GM21390 (cell line): ENCODE measurements around the gene ANKRD60.
A peak's percentile ranks its signal among the peaks of the same experiment; 100 is the strongest.

ENCODE experiments used
- ATAC-seq: cut with Tn5 transposase; IDR thresholded peaks from one replicate; pipeline ENCODE4 v1.9.1; 2021; ENCODE audit not compliant: unreplicated experiment

ANKRD60 gene

DNA sequence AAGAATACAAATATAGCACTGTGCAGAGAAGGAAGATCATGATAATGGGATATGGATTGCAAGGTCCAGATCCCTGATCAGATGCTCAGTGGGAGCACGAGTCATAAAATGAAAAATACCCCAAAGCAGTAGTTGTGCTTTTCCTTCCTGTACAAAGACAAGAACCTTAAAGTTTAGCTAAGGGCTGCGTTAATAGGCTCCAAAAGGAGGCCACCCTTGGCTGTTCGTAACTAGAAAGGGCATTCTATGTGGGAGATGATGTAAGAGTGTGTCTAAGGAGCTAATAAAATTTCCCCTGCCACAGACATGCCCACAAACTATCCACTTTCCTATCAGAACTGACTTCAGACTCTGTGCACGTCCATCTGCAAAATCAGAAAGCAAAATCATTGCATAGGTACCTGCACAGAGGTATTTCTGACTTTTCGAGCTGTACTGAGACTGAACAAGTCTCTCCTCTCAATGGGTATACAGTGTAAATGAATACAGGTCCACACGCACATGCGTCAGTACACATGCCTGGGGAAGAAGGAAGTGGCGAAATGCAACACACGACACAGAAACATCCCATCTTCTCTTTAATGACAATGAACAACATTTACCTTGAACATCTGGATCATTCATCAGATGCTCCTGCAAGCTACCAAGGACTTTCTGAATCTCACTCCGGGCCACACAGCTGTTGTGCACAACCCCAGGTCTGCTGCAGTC, 16.9 kb upstream of the ANKRD60 start:
- ATAC-seq: no peak

DNA sequence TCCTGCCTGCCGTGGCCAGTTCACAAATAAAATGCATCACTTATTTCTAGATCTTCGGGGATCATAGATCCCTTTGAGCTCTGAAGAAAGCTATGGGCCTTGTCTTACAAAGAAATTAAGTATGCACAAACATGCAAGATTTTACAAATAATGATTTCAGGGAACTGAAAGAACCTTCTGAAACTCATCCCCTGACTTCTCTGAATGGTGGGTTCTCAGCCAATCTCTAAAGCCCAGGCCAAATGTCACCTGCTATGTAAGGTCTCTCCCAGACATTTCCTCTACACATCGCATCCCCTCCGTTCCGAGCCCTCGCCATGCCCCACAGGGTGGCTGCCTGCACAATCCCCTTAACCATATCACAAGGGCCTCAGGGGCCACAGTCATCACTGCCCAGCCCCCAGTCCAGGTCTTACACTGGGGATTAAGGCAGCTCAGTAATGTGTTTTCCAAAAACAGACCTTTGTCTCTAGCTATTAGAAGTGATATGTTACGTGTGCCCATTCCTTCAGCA, 16.1 kb upstream of the ANKRD60 start:
- ATAC-seq: no peak

DNA sequence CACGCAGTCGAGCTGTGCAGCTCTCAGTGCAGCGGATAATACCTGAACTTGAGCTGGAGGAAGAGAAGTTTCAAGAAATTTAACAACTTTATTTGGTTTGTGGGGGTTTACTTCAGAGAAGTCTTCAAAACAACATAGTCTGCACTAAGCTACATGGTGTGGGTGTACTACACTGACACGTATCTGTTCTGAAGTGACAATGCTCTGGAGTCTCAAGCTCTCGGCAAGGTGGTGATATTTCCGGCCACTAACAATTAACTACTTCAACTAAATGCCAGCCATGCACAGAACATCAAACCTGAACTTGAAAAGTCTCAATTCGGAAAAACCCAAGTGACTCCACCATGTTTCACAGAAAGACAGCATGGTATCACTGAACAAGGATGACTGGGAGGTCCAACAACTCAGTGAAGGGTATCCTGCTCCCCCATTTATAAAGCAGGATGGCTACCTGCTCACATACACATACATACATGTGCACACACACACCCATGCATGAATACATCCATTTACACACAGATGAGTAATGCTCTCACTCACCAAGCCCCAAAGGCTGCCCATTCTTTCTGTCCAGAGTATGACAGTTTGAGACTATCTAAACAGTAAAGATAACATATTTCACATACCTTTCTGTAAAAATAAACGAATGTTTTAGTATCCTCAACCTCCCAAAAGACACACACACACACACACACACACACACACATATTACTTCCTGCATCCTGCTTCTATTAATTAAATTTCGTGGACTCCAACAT, 15.4 kb upstream of the ANKRD60 start:
- ATAC-seq: no peak

DNA sequence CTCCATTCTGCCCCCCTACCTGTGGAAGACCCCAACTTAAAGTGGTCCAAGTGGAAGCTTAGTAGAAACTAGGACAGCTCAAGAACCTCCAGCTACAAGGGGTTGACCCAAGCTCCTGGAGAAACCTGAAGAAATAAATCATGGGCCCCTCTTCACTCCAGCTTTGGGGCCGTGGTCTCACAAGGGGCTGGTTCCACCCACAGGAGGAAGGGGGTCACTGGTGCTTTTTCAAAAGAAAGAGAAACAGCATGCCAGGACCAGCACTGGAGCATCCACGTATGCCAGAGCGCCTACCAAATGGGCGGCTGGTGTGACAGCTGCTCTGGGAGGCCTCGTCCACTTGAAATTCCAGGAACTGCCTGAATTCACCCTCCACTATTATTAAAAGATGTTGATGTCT, 14.4 kb upstream of the ANKRD60 start:
- no peak for ATAC-seq

DNA sequence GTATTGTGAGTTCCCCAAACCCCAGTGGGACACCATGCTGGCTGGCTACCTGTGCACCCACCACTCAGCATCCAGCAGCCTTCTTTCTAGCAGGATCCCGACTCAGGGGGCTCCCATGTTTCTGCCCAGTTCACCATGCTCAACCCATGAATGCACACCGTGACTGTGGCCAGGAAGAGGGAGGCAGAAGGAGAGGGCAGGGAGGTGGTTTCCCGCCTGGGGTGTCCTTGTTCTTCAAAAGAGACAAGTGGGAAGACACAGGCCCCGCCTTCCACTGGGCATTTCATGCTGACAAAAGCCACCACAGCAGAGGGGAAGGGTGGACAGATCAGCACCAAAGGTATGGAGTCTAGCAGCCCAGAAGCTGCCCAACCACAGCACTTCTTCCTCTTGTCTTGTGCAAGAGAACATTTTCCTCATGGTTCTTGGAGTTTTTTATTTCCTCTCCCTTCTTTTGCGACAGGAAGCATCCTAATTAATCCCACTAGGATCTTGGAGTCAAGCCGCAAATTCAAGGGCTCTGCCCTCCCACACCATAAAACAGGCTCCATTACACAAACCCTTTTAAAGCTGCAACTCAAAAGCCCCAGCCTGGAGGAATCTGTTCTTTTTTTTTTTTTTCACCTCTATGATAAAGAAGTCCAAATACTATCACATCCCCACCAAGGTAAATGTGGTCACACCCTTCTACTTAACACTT, 13.5 kb upstream of the ANKRD60 start:
- ATAC-seq: no peak

DNA sequence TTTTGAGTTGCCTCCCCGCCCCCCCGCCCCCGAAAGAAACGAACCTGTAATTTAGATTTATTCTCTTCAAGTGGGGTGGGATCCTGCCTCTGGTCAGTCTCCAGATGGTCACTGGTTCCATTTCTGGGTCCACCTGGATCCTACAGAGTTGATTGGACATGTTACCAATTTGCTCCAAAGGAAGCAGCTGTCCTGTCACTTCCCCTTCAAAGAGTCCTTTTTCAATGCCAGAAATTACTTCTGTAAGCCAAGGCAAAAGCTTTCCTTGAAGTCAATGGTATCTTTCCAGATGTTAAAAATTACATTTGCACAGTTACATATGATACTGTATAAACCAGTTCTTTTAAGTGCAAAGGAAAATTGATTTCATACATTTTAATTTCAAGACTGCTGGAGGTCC, 12.0 kb upstream of the ANKRD60 start:
- ATAC-seq: no peak

DNA sequence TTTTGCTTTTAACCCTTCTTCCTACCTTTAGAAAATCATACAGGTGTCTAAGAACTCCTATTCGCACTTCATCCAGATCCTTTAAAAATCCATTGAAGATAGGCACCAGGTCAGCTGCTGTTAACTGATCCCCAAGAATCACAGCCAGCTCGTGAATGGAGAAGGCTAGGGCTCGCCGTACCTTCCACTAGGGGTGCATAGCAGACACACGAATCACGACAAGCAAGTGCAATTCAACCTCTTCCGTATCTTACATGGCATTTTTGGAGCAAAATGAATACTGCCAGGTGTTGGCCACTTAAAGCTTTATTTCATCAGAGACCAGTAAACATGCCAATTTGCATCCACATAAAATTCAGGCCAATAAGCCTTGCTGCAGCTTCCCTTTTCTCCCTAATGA, 10.8 kb upstream of the ANKRD60 start:
- no peak for ATAC-seq

DNA sequence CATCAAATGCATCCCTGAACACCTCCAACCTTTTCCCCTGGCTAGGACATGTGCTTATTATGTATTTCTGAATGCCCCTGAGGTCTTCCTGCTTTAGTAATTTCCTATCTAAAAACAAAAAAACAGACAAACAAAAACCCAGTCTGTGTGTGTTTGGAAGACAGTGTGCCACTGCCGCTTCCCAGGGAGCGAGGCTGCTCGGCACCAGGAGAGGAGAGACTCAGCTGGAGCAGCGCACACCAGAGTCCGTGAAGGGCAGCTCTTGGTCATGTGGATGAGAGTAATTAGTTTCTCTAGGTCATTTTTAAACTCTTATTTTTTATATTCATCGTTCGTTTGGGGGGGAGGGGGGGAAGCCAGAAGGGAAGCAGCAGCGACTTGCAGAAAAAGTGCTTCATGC, 10.0 kb upstream of the ANKRD60 start:
- ATAC-seq: no peak

DNA sequence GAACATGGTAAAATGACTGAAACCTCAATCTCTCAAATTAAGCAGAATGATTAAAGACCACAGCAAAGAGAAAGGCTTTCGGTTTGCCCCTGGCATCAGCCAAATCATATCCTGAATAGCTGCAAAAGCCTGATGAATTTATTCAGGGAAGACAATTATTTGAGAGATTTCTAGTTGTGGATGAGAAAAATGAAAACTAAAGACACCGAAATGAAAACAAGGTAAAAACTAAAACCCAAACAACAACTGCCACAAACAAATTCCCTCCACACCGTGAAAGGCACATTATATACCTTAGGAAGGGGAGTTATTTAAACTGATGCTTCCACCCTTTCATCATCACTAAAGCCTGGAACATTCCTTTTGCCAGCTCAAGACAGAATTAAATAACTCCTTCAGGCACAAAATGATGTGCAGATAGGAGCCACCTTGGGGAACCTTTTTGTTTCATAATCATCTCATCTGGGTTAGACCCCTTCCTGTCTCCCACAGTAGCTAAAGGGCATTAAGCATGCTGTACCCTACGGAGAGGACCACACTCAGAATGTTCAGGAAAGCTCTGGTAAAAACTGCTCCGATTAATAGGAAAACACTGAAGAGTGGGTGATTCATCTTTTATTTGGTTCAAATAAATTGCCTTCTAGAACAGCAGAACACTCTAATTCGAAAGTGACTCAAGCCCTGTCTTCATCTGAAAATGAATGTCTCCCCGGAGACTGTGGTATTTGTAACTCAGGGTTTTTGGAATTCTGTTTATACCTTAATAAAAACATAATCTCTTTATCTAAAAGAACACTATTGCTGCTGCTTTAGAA, 9.1 kb upstream of the ANKRD60 start:
- no peak for ATAC-seq

DNA sequence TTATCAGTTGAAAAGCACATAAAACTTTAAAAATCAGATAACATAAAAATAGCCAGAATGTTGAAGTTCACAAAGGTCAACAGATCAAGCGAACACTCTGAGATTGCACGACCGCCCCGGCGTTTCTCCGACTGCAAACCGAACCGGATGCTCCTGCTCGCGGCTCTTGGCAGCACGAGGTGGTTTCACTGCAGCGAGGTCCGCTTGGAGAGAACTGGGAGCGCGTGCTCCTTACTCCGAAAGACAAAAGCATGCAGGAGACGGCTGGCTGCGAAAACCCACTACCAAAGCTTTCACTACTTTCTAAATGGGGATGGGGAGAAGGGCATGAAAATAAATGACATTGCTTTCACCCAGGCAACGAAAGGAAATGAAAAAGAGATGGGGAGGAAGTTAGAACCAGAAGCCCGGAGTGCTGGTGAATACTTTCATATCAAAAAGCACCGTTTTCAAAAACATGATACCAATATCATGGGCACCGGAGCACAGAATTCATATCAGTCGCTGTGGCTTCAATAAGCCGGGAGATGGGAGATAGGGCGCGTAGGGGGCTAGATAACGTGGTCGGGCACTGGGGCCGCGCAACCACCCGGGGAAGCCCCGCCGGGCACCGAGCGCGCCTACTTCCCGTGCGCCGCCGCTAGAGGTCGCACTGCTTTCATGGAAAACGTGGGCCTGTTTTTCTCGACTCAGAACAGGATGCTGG, 8.3 kb upstream of the ANKRD60 start:
- peak; percentile 69 for ATAC-seq

DNA sequence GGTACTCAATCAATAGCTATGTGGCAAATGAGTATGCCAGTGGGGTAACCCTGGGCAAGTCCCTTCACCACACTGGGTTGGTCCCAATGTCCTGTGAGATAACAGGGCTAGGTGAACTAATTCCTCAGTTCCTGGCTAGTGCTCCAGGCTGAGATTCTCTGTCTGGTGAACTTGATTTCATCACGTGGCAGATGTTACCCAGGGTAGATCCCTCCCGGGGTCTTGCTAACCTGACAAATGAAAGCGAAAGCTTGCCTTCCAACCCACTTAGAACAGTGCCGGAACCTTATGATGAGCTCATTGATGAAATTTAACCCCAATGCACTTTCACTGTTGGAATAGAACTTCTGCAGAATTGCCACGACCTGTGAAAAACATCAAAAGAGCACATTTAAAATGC, 6.6 kb upstream of the ANKRD60 start:
- no peak for ATAC-seq

DNA sequence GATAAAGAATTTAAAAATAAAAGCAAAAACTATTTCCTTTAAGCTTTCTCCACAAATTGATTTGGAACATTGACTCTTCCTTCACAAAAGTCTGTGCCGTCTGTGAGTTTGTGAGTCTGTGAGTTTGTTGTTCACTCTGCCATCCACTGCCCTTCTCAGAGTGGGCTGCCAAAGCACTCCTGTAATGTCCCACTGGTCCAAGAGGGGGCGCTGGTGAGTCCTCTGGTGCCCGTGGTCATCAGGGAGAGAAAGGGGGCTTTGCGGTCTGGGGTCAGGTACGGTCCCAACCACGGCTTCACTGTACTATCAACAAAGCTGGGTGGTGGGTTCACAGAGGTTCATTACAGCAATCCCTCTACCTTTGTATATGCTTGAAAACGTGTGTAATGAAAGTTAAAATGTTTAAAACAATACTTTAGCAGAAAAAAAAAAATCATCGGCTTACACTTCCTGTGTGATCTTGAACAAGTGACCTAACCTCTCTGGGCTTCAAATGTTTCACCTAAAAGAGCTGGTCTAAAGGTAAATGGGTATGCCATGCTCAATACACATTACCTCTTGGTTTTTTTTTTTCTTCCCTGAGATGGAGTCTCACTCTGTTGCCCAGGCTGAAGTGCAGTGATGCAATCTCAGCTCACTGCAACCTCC, 5.6 kb upstream of the ANKRD60 start:
- no peak for ATAC-seq

DNA sequence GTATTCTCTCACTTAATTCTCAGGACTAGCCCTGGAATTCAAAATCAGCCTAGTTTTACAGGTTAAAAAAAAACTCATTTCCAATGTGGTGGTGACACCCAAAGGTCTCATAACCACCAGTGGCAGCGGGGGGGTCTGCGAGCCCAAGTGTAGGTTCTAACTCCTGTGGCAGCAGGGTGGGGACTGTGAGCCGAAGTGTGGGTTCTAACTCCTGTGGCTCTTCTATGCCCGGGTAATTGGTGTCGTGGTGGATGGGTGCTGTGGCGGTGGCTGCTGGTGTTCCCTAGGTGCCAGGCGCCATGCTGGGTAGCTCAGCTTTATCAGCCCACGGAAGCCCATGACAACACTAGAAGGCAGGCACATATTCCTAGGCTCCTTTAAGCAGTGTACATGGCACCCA, 4.9 kb upstream of the ANKRD60 start:
- ATAC-seq: no peak

DNA sequence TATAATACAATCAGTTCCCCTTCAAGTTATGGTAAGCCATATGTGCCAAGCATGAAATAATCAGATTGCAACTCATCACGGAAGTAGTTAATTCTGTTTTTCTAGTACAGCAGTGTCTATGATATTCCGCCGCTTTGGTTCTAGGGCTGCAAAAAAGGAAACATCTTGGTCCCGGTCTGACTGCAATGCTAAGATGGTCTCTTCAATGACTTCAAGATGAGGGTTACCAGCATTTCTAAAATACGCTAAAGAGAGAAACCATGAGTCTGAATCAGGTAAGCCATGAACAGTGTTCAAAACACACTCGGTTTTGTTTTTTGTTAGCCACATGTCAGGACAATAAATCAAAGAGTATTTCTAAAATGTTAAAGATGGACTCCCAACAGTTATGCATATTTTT, 3.2 kb upstream of the ANKRD60 start:
- no peak for ATAC-seq

DNA sequence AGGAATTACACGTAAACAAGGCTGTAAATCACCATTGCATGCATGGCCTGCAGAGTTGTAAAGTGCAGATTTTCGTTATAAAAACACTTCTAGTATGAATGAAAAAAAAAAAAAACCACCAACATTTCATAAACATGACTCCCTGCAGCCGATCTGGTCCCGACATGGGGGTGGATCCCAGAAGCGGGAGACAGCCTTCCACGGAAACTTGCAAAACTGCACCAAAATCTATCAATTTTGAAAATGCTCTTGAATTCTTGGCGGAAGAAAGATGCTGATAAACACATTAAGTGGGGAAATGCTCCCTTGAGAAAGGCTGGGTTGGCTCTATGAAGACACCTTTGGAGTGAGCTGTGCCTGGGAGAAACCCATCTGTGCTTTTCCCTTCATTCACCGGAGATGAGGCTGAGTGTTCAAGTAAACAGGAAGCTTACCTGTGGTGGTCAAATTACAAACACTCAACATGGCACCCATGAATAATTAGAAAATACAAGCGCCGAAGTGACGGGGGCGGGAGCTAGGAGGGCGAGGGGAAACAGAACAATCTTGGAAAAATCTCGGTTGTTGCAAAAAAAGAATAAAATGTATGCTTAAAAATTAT, 845 bp upstream of the ANKRD60 start:
- no peak for ATAC-seq

DNA sequence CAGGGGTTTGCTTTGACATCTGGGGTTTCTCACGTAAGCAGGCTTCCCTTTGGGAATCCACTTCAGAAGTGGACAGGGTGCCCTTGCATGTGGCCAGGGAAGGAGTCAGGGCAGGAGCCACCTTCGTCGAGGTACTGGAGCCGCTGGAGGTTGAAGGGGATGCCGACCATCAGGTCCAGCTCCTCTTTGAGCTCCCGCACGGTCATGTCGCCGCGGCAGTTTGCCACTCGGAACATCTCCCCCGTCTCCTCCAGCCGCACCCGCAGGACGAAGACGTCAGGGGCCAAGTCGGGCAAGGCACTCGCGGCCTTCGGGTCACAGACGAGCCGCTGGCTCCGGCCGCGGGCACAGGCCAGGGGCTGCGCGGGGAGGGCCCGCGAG, 360 bp downstream of the ANKRD60 start:
- ATAC-seq: no peak

DNA sequence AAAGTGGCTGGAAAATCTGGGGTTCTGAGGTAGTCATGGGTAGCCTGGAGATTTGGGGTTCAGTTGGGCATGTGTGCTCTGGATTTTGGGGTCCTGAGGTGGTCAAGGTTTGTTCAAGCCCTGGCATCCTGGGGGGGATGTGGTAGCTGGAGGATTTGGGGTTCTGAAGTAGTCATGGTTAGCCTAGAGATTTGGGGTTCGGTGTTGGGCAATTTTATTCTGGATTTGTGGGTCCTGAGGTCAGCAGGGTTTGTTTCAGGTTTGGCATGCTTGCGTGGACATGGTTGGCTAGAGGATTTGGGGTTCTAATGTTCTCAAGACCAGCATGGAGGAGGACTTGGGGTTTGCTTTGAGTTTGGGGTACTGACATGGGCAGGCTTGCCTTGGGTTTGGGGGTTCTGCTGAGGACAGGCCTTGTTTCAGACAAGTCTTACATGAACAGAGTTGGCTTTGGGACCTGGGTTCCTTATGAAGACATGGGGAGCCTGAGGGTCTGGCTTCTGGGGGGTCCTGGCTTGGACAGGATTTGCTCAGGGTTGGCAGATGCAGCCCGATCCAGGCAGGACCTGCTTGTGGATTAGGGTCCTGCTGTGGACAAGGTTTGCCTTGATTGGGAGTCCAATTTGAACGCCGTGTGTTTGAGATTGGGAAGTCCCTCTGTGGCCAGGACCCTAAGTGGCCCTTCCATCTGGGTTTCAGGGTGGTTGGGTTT, 906 bp downstream of the ANKRD60 start:
- no peak for ATAC-seq

DNA sequence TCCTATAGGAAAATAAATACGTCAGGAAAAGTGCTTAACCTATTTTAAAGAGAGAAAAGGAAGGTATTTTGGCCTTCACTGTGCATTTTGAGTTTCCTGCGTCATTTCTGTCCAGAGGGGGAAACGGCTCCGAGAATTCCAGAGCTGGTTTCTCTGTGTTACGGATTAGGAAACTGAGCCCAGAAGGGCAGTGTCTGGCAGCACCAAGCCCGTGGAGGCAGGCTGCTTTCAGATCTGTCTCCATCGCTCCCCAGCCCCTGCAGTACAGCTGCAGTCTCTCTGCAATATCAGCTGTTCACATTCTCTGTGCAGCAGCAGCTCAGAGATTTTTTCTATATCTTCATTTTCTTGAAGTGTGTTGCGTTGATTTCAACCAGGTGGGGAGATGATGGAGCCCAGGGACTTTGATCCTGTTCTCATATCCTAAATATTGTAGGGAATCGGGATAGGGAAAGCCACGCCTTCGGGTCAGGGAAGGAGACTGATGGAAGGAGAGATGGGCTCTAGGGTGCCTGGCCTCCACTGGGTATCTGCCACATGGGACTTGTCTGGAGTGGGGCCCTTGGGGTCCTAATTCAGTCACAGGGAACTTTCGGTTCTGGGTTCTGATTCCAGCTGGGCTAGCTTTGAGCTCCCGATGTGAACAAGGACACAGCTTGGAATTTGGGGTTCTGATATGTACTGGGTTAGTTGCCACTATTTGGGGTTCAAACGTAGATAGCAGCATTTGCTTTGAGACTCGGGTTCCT, 2.8 kb downstream of the ANKRD60 start:
- no peak for ATAC-seq
